Endothelial cell of umbilical vein (primary cell): ENCODE data around the gene TMEM120B. TPM values are rescaled to one million over a fixed set of nuclear protein-coding genes. Genes with fewer than 3 reads are reported as not detected.
"Not testable (repeated sequence)": the region's sequence is repeated elsewhere in the genome, so short reads cannot be mapped to it uniquely, and the experiment has no call there.

Experiments
- BruUV-seq: library from RNA; stranded (reverse); fragments of 400-500 nt; replicated peaks from 2 replicates; lab custom pipeline; 2021; lab: Mats Ljungman, UMichigan
- CTCF ChIA-PET: fragments of 300-600, 350-600 bp; sonication (Branson Sonifier 250); formaldehyde crosslinking; loops from one replicate; lab custom pipeline; 2021; ENCODE audit warnings: antibody characterized with exemption, inconsistent platforms; lab: Charles Lee
- POLR2A ChIA-PET: fragments of 300-600, 350-600 bp; sonication (Branson Sonifier 250); formaldehyde crosslinking; loops from one replicate; lab custom pipeline; 2021; ENCODE audit warnings: antibody characterized with exemption, inconsistent platforms; lab: Charles Lee
- DNase-seq: peaks from one replicate; pipeline ENCODE4 v3.0.0-alpha.2; 2011; ENCODE audit warnings: low read depth, low spot score
- FAIRE-seq: peaks from 2 replicates; lab custom pipeline; 2011; peaks lifted over from hg19 to GRCh38; lab: Jason Lieb, UNC
- H2AFZ ChIP-seq: 2 replicates; pipeline ENCODE4 v1.6.0; 2012; ENCODE audit warnings: low read depth, low read length, control low read depth, inconsistent platforms
- H3K27ac ChIP-seq: 2 replicates; pipeline ENCODE4 v1.5.1; 2011; ENCODE audit warnings: low read depth, mild to moderate bottlenecking, control low read depth, low read length, moderate library complexity; ENCODE audit not compliant: insufficient read depth
- H3K27me3 ChIP-seq, 2 experiments: 2 replicates each; pipeline versions ENCODE4 v1.6.0 to v1.6.1; 2011; ENCODE audit warnings: low read length in 2 of 2, mixed read lengths in 1 of 2; ENCODE audit not compliant: control insufficient read depth in 2 of 2, insufficient read depth in 2 of 2
- H3K36me3 ChIP-seq, 2 experiments: 2 replicates in 1 of 2; 3 replicates in 1 of 2; pipeline ENCODE4 v1.5.1; 2011; ENCODE audit warnings: low read length in 2 of 2, mild to moderate bottlenecking in 1 of 2, moderate library complexity in 1 of 2; ENCODE audit not compliant: control insufficient read depth in 2 of 2, insufficient read depth in 2 of 2; ENCODE audit errors: extremely low read depth in 1 of 2
- H3K4me1 ChIP-seq: 3 replicates; pipeline ENCODE4 v1.5.1; 2011; ENCODE audit warnings: mild to moderate bottlenecking, low read length; ENCODE audit not compliant: control insufficient read depth, insufficient read depth; ENCODE audit errors: extremely low read depth
- H3K4me2 ChIP-seq: 2 replicates; pipeline ENCODE4 v1.6.1; 2011; ENCODE audit warnings: low read length, control low read depth, mixed read lengths; ENCODE audit not compliant: insufficient read depth
- H3K4me3 ChIP-seq, 3 experiments: fragments of 200-600 bp in 1 of 3; sonication (generic), shearing (Covaris generic) in 1 of 3; replicated peaks in 1 of 3; 2 replicates each; pipeline ENCODE4 v1.5.1; 2011 to 2016; ENCODE audit warnings: control low read depth in 3 of 3, low read length in 3 of 3, mild to moderate bottlenecking in 2 of 3, inconsistent platforms in 1 of 3, low read depth in 1 of 3, moderate library complexity in 1 of 3; ENCODE audit not compliant: insufficient read depth in 1 of 3
- H3K79me2 ChIP-seq: 2 replicates; pipeline ENCODE4 v1.6.0; 2012; ENCODE audit warnings: low read length, inconsistent platforms; ENCODE audit not compliant: control insufficient read depth, insufficient read depth
- H3K9ac ChIP-seq: replicated peaks from 2 replicates; pipeline ENCODE3; 2011; ENCODE audit warnings: low read length, control low read depth; ENCODE audit not compliant: insufficient read depth; ENCODE audit errors: extremely low read depth
- H3K9me1 ChIP-seq: replicated peaks from 3 replicates; pipeline ENCODE4 v1.6.0; 2011; ENCODE audit warnings: mild to moderate bottlenecking, low read length; ENCODE audit not compliant: control insufficient read depth, insufficient read depth; ENCODE audit errors: extremely low read depth
- H3K9me3 ChIP-seq: replicated peaks from 2 replicates; pipeline ENCODE4 v1.5.1; 2012; ENCODE audit warnings: low read length, inconsistent platforms; ENCODE audit not compliant: control insufficient read depth, insufficient read depth
- H4K20me1 ChIP-seq: replicated peaks from 2 replicates; pipeline ENCODE3; 2011; ENCODE audit warnings: mild to moderate bottlenecking, low read length; ENCODE audit not compliant: control insufficient read depth, insufficient read depth; ENCODE audit errors: extremely low read depth
- FOS ChIP-seq: IDR thresholded peaks from 2 replicates; pipeline ENCODE4 v1.6.1; 2011; ENCODE audit warnings: mild to moderate bottlenecking, low read length, moderate library complexity, borderline replicate concordance; ENCODE audit not compliant: insufficient read depth
- GATA2 ChIP-seq: IDR thresholded peaks from 2 replicates; pipeline ENCODE4 v1.7.0; 2011; ENCODE audit warnings: low read depth, mild to moderate bottlenecking, moderate library complexity, mixed read lengths, low read length; ENCODE audit not compliant: insufficient read length, insufficient read depth
- dilution Hi-C: fragments of 300-500 bp; cut with MboI; formaldehyde crosslinking; loops from one replicate; pipeline ENCODE4 v1.15.0; 2019; ENCODE audit warnings: low sequenced_read_pairs; ENCODE audit not compliant: extremely low pct_ligation_motif_present
- intact Hi-C: fragments of 100-400 bp; cut with micrococcal nuclease; formaldehyde crosslinking; loops from one replicate; pipeline ENCODE4 v1.10.0; 2022
- polyA plus RNA-seq, 4 experiments: library from polyadenylated mRNA; depleted of rRNA in 3 of 4; stranded (reverse) in 3 of 4; unstranded in 1 of 4; fragments of >200 nt; gene quantifications; 2 replicates each; pipeline versions ENCODE4 v1.2.1 to v1.2.3, GENCODE V29; 2011 to 2012; ENCODE audit warnings: missing spikeins in 1 of 4
- total RNA-seq: library from RNA; stranded (reverse); gene quantifications from 2 replicates; pipeline ENCODE4 v1.2.3, GENCODE V29; 2021

The TMEM120B gene
- total and polyA plus RNA-seq, 2 donors (not counting 3 experiments of a cell fraction or from before 2014, with no cell fraction given): 10.4 to 12.8 TPM

DNA sequence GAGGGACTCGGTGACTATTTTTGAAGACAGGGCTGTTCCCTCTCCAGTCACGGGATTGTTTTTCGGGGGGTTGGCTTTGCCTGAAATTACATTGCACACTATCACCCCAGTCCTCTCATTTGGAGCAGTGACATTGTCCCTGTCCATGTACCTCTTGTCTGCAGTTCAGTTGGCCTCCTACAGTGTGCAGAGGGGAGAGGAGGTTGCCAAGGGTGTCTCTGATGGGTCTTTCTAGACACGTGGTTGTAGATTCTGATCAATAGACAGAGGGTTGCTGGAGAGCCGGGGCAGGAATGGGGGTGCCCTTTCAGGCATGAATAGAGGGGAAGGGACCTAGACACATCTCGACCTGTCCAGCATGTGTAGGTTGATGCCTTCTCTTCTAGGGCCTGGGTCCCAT lies 1.2 kb downstream of the TMEM120B start:
- Histone ChIP-seq H3K27me3 (no peaks in the 10 kb centered on the region), H3K4me3 (peak overlapping the region in 1 of 3 experiments; percentile 91), H4K20me1 (no peaks in the 10 kb centered on the region), H3K79me2 (peaks cover 12% of the 10 kb centered on the region), H3K9ac (no peak overlapping the region), H2AFZ (no peak overlapping the region), H3K36me3 (no peaks in the 10 kb centered on the region), H3K4me1 (peaks cover 18% of the 10 kb centered on the region), H3K27ac (no peak overlapping the region), H3K4me2 (peak overlapping the region; percentile 78), H3K9me3 (no peaks in the 10 kb centered on the region), H3K9me1 (no peaks in the 10 kb centered on the region)
- intact Hi-C loops: loop anchor here (2.0 kb wide), 1 partner anchor 27 kb away; no protein-coding TSS in a partner anchor
- ChIA-PET CTCF (interaction anchor here (1.2 to 4.2 kb wide), 3 partner anchors 9 to 81 kb away, joined by 3 to 47 read pairs (median 5); partner anchors contain the start of gene RHOF), POLR2A (no interaction called here)
- TF ChIP-seq GATA2 (no peak), FOS (no peak)
- BruUV-seq: TSS peak; percentile 30
- FAIRE-seq: no peak
- dilution Hi-C loops: no loop called here
- DNase-seq: no peak

- peaks cover 12% of the 10 kb centered on the region for H3K79me2 ChIP-seq
- H3K27ac ChIP-seq, intact Hi-C loops, H3K36me3 ChIP-seq, DNase-seq, H3K4me3 ChIP-seq, H3K27me3 ChIP-seq, H3K9me3 ChIP-seq, BruUV-seq, dilution Hi-C loops, POLR2A ChIA-PET, H3K4me2 ChIP-seq, H3K9me1 ChIP-seq, H3K9ac ChIP-seq, H2AFZ ChIP-seq, H4K20me1 ChIP-seq, FAIRE-seq: not testable (repeated sequence)
- CTCF ChIA-PET: interaction anchor here (1.9 kb wide), 1 partner anchor 80 kb away, joined by 7 read pairs; no protein-coding TSS in a partner anchor
- peaks cover 18% of the 10 kb centered on the region for H3K4me1 ChIP-seq
Measured at GRCh38 chr12:121715055-121715454, 2.5 kb downstream of the TMEM120B start.
